Body of pancreas (tissue), 4 donors: ENCODE results near the gene IL1RAPL1. TPM values are rescaled to one million over a fixed set of nuclear protein-coding genes. Genes with fewer than 3 reads are reported as not detected.
"Not testable (repeated sequence)": the region's sequence is repeated elsewhere in the genome, so short reads cannot be mapped to it uniquely, and the experiment has no call there.

Experiments
- ATAC-seq: fragments of 150-250 bp; one replicate; pipeline ENCODE4 v1.9.1; 2016
- DNase-seq, 4 donors: peaks; one replicate each; pipeline ENCODE4 v3.0.0-alpha.2; 2019
- H3K27ac ChIP-seq, 4 donors: fragments of 200-600 bp; sonication (generic); 1 replicate in 3 of 4; 2 replicates in 1 of 4; pipeline versions ENCODE4 v1.5.1 to v1.6.1; 2016 to 2019; ENCODE audit warnings: mild to moderate bottlenecking in 1 of 4, mixed read lengths in 1 of 4, moderate library complexity in 1 of 4
- H3K27me3 ChIP-seq, 2 donors: fragments of 200-600 bp; sonication (generic); one replicate each; pipeline ENCODE4 v1.6.0; 2016; ENCODE audit warnings: mild to moderate bottlenecking in 1 of 2
- H3K36me3 ChIP-seq, 2 donors: fragments of 200-600 bp; sonication (generic); replicated peaks in 1 of 2; 2 replicates each; pipeline ENCODE4 v1.5.1; 2016; ENCODE audit warnings: low read depth in 2 of 2; ENCODE audit not compliant: insufficient read depth in 1 of 2
- H3K4me1 ChIP-seq: fragments of 200-600 bp; sonication (generic); one replicate; pipeline ENCODE4 v1.6.0; 2016
- H3K4me3 ChIP-seq, 2 donors: fragments of 200-600 bp; sonication (generic); 1 replicate in 1 of 2; 2 replicates in 1 of 2; pipeline ENCODE4 v1.5.1; 2016 to 2019
- H3K9me3 ChIP-seq, 3 donors: fragments of 200-600 bp; sonication (generic); 1 replicate in 2 of 3; 2 replicates in 1 of 3; pipeline ENCODE4 v1.5.1; 2016
- CTCF ChIP-seq, 7 experiments: fragments of 450-650 bp in 4 of 7; fragments of 200-600 bp in 3 of 7; sonication (generic) in 3 of 7; IDR thresholded peaks; one replicate each; pipeline ENCODE4 v1.5.1; 2016 to 2019; ENCODE audit warnings: antibody characterized with exemption in 7 of 7
- POLR2A ChIP-seq, 3 donors: fragments of 450-650 bp; IDR thresholded peaks; one replicate each; pipeline ENCODE4 v1.6.1; 2016; ENCODE audit warnings: antibody characterized with exemption in 3 of 3, mild to moderate bottlenecking in 2 of 3
- WGBS, 2 donors: methylation state at CpG; one replicate each; pipeline ENCODE4 v1.1.5; 2017; 5-methylcytosine and 5-hydroxymethylcytosine counted together
- intact Hi-C: fragments of 100-400 bp; cut with DNase I; formaldehyde crosslinking; loops from one replicate; pipeline ENCODE4 v1.15.1; 2023
- total RNA-seq, 2 donors: library from RNA; depleted of rRNA; stranded (reverse); fragments of >200 nt; gene quantifications; one replicate each; pipeline ENCODE4 v1.1.0, GENCODE V29; 2016

The IL1RAPL1 gene
- total RNA-seq, 2 donors from 2014 or later: 0.26 TPM; not detected in 1

- Histone ChIP-seq H3K36me3 (no peaks in the 10 kb centered on the region), H3K4me3 (no peak overlapping the region), H3K27me3 (no peaks in the 10 kb centered on the region), H3K9me3 (no peaks in the 10 kb centered on the region), H3K4me1 (no peaks in the 10 kb centered on the region), H3K27ac (no peak overlapping the region)
- intact Hi-C loops: no loop called here
- no peak for TF ChIP-seq POLR2A (IDR thresholded peaks at IDR 0.05)
- no peak for TF ChIP-seq CTCF (IDR thresholded peaks at IDR 0.05)
- ATAC-seq (no peak), DNase-seq (no peak)
- WGBS, 2 donors: 50 to 63% methylated on average over 2 of the region's 2 CpGs
Observed at GRCh38 chrX:29083823-29084222, 496.6 kb downstream of the IL1RAPL1 start.

- intact Hi-C loops: no loop called here
- TF ChIP-seq CTCF (IDR thresholded peaks at IDR 0.05) (peak in 4 of 7 experiments; percentile 10 to 26 (median 14)), POLR2A (IDR thresholded peaks at IDR 0.05) (no peak)
- no peak for DNase-seq
- Histone ChIP-seq H3K27ac (no peak overlapping the region), H3K4me1 (no peaks in the 10 kb centered on the region), H3K36me3 (no peaks in the 10 kb centered on the region), H3K4me3 (no peak overlapping the region), H3K27me3 (no peaks in the 10 kb centered on the region), H3K9me3 (no peaks in the 10 kb centered on the region)
- 17 to 26% methylated on average over 2 of the region's 2 CpGs for WGBS, 2 donors
- no peak for ATAC-seq
Observed at GRCh38 chrX:29090811-29091210, 503.6 kb downstream of the IL1RAPL1 start.

GRCh38 chrX:29107231-29107630 is 520.0 kb downstream of the IL1RAPL1 start:
- Histone ChIP-seq H3K4me3 (no peak overlapping the region), H3K4me1 (no peaks in the 10 kb centered on the region), H3K9me3 (no peaks in the 10 kb centered on the region), H3K27ac (no peak overlapping the region), H3K36me3 (no peaks in the 10 kb centered on the region), H3K27me3 (no peaks in the 10 kb centered on the region)
- intact Hi-C loops: no loop called here
- ATAC-seq: no peak
- WGBS, 2 donors: 30 to 54% methylated on average over 1 of the region's 1 CpG
- TF ChIP-seq CTCF (IDR thresholded peaks at IDR 0.05): no peak
- no peak for TF ChIP-seq POLR2A (IDR thresholded peaks at IDR 0.05)
- DNase-seq: no peak

- no peaks in the 10 kb centered on the region for H3K4me1 ChIP-seq
- no peaks in the 10 kb centered on the region for H3K27me3 ChIP-seq
- DNase-seq (no peak), ATAC-seq (no peak)
- H3K9me3 ChIP-seq: no peaks in the 10 kb centered on the region
- intact Hi-C loops: no loop called here
- TF ChIP-seq POLR2A (IDR thresholded peaks at IDR 0.05) (no peak), CTCF (IDR thresholded peaks at IDR 0.05) (no peak)
- H3K27ac ChIP-seq: no peak overlapping the region
- no peak overlapping the region for H3K4me3 ChIP-seq
- 5 to 22% methylated on average over 3 of the region's 3 CpGs for WGBS, 2 donors
- no peaks in the 10 kb centered on the region for H3K36me3 ChIP-seq
Observed at GRCh38 chrX:29110041-29110440, 522.8 kb downstream of the IL1RAPL1 start.

- intact Hi-C loops: no loop called here
- no peak for DNase-seq
- Histone ChIP-seq H3K36me3 (no peaks in the 10 kb centered on the region), H3K4me3 (no peak overlapping the region), H3K27ac (no peak overlapping the region), H3K4me1 (no peaks in the 10 kb centered on the region), H3K27me3 (no peaks in the 10 kb centered on the region), H3K9me3 (no peaks in the 10 kb centered on the region)
- WGBS, 2 donors: 25 to 57% methylated on average over 1 of the region's 1 CpG
- no peak for ATAC-seq
- no peak for TF ChIP-seq POLR2A (IDR thresholded peaks at IDR 0.05)
- no peak for TF ChIP-seq CTCF (IDR thresholded peaks at IDR 0.05)
Observed at GRCh38 chrX:29113221-29113620, 526.0 kb downstream of the IL1RAPL1 start.

GRCh38 chrX:29122817-29123216 is 535.6 kb downstream of the IL1RAPL1 start:
- ATAC-seq, H3K4me3 ChIP-seq, H3K27ac ChIP-seq, H3K36me3 ChIP-seq, H3K4me1 ChIP-seq, H3K27me3 ChIP-seq, H3K9me3 ChIP-seq, DNase-seq, intact Hi-C loops: not testable (repeated sequence)
- WGBS, 2 donors: 41 to 53% methylated on average over 2 of the region's 2 CpGs
